Psoas muscle (tissue), 8 donors: ENCODE results near the gene IL3. TPM values are rescaled to one million over a fixed set of nuclear protein-coding genes. Genes with fewer than 3 reads are reported as not detected.

Source experiments
- ATAC-seq, 4 donors: fragments of 200-7000 bp; cut with Tn5 transposase; one replicate each; pipeline ENCODE4 v1.9.1; 2020; ENCODE audit warnings: moderate library complexity in 3 of 4, mild to moderate bottlenecking in 2 of 4
- DNase-seq, 2 donors: peaks; one replicate each; pipeline ENCODE4 v3.0.0-alpha.2; 2020
- H3K27ac ChIP-seq: fragments of 200-600 bp; one replicate; pipeline ENCODE4 v1.8.0; 2022
- H3K27me3 ChIP-seq, 3 donors: fragments of 200-600 bp in 1 of 3; one replicate each; pipeline versions ENCODE4 v1.6.1 to v1.8.0; 2013 to 2022; ENCODE audit warnings: low read length in 2 of 3, mild to moderate bottlenecking in 2 of 3, moderate library complexity in 1 of 3; ENCODE audit not compliant: insufficient read depth in 3 of 3
- H3K36me3 ChIP-seq, 2 donors: fragments of 200-600 bp in 1 of 2; one replicate each; pipeline versions ENCODE4 v1.6.1 to v1.8.0; 2013 to 2022; ENCODE audit warnings: low read depth in 1 of 2, mild to moderate bottlenecking in 1 of 2, moderate library complexity in 1 of 2; ENCODE audit not compliant: insufficient read depth in 1 of 2
- H3K4me1 ChIP-seq: fragments of 200-600 bp; one replicate; pipeline ENCODE4 v1.8.0; 2022
- H3K4me3 ChIP-seq: fragments of 200-600 bp; one replicate; pipeline ENCODE4 v1.8.0; 2022; ENCODE audit warnings: mild to moderate bottlenecking
- H3K9me3 ChIP-seq: fragments of 200-600 bp; one replicate; pipeline ENCODE4 v1.8.0; 2022
- WGBS, 3 donors: extraction: QIAGEN DNeasy Blood & Tissue Kit; methylation state at CpG; one replicate each; pipeline versions ENCODE4 v1.1.6 to v1.1.7; 2013; 5-methylcytosine and 5-hydroxymethylcytosine counted together
- intact Hi-C, 2 donors: fragments of 100-400 bp; cut with DNase I; formaldehyde crosslinking; loops; one replicate each; pipeline versions ENCODE4 v1.11.0 to v1.14.2; 2022
- polyA plus RNA-seq, 3 donors: library from polyadenylated mRNA; stranded (reverse); fragments of 200-250 nt; gene quantifications; one replicate each; pipeline ENCODE4 v1.2.3, GENCODE V29; 2013
- total RNA-seq, 4 donors: library from RNA; stranded (reverse); fragmentation: NEBNext Ultra II Directional in 2 of 4; extraction: Animal tissue kit (Norgen Biotek cat#: 25700) in 2 of 4; gene quantifications; one replicate each; pipeline versions ENCODE4 v1.2.1 to v1.2.4, GENCODE V29; 2021 to 2023
- TF ChIP-seq, protein P1 (sequence below): fragments of 200-600 bp; IDR thresholded peaks from one replicate; pipeline ENCODE4 v1.8.0; 2022; ENCODE audit warnings: antibody characterized with exemption
- donor health status: healthy with polysubstance abuse.
- donor health status: DM: no; HTN: no; CAD: no; lungs with moderate emphysema.
- donor health status: Bipolar disorder and iron deficiency.
- donor health status: healthy.
- donor health status: DM: yes; HTN: yes; CAD: no.
- donor health status: DM: no; HTN: no; CAD: no.
- donor health status: DM: no; HTN: no; CAD: no.
- donor health status: DM: yes; HTN: yes; CAD: no.

IL3 gene
- total and polyA plus RNA-seq, 7 donors, result not detected

DNA sequence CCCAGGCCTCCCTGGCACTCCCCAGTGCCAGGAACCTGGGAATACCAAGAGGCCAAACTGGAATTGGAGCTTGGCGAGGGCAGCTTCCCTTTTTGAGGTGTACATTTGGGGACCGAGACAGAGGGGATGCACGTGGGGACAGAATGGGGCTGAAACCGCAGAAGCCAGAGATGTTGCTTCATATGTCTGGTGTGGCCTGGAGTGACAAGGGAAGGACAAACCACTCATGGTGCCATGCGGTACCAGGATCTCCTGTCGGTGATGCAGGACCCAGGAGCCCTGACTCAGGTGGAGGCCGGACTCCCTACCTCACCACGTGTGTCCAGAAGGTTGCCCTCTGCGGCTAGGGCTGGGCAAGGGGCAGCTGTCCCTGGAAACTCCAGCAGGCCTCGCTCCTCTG is 9.1 kb downstream of the IL3 start:
- no peaks in the 10 kb centered on the region for H3K4me1 ChIP-seq
- no peaks in the 10 kb centered on the region for H3K9me3 ChIP-seq
- H3K27ac ChIP-seq, result no peak overlapping the region
- no peaks in the 10 kb centered on the region for H3K36me3 ChIP-seq
- no peak overlapping the region for H3K4me3 ChIP-seq
- TF ChIP-seq, protein P1, sequence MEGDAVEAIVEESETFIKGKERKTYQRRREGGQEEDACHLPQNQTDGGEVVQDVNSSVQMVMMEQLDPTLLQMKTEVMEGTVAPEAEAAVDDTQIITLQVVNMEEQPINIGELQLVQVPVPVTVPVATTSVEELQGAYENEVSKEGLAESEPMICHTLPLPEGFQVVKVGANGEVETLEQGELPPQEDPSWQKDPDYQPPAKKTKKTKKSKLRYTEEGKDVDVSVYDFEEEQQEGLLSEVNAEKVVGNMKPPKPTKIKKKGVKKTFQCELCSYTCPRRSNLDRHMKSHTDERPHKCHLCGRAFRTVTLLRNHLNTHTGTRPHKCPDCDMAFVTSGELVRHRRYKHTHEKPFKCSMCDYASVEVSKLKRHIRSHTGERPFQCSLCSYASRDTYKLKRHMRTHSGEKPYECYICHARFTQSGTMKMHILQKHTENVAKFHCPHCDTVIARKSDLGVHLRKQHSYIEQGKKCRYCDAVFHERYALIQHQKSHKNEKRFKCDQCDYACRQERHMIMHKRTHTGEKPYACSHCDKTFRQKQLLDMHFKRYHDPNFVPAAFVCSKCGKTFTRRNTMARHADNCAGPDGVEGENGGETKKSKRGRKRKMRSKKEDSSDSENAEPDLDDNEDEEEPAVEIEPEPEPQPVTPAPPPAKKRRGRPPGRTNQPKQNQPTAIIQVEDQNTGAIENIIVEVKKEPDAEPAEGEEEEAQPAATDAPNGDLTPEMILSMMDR, result no peak
- WGBS, 3 donors, result 90 to 97% (median 94%) methylated on average over 10 of the region's 10 CpGs
- DNase-seq (peak in 1 of 2 donors; percentile 35), ATAC-seq (no peak)
- no peaks in the 10 kb centered on the region for H3K27me3 ChIP-seq
- intact Hi-C loops, result loop anchor here in 1 of 2 donors (10.0 kb wide), 1 partner anchor 115 kb away; no protein-coding TSS in a partner anchor

DNA sequence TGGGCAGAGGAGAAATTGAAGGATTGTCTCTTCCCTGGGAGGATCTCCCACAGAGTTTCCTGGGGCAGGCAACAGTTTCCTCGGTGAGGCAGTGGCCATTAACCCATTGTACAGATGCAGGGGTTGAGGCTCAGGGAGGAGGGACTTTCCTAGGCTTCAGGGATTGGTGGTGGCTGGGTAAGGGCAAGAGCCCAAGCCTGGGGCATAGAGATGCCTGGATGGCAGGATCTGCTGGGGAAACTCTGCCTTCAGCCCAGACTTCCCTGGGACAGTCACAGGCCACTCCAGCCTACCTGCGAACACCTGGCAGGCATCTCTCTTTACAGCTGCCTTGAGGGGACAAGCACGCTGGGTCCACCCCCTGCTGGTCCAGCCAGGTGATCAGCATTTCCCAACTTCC is 9.5 kb downstream of the IL3 start:
- Histone ChIP-seq H3K9me3 (no peaks in the 10 kb centered on the region), H3K36me3 (no peaks in the 10 kb centered on the region), H3K4me1 (no peaks in the 10 kb centered on the region), H3K4me3 (no peak overlapping the region), H3K27ac (no peak overlapping the region), H3K27me3 (no peaks in the 10 kb centered on the region)
- TF ChIP-seq, protein P1, result no peak
- ATAC-seq, result no peak
- peak in 1 of 2 donors; percentile 39 for DNase-seq
- intact Hi-C loops, result loop anchor here in 1 of 2 donors (10.0 kb wide), 1 partner anchor 115 kb away; no protein-coding TSS in a partner anchor
- 89 to 96% (median 92%) methylated on average over 3 of the region's 3 CpGs for WGBS, 3 donors

DNA sequence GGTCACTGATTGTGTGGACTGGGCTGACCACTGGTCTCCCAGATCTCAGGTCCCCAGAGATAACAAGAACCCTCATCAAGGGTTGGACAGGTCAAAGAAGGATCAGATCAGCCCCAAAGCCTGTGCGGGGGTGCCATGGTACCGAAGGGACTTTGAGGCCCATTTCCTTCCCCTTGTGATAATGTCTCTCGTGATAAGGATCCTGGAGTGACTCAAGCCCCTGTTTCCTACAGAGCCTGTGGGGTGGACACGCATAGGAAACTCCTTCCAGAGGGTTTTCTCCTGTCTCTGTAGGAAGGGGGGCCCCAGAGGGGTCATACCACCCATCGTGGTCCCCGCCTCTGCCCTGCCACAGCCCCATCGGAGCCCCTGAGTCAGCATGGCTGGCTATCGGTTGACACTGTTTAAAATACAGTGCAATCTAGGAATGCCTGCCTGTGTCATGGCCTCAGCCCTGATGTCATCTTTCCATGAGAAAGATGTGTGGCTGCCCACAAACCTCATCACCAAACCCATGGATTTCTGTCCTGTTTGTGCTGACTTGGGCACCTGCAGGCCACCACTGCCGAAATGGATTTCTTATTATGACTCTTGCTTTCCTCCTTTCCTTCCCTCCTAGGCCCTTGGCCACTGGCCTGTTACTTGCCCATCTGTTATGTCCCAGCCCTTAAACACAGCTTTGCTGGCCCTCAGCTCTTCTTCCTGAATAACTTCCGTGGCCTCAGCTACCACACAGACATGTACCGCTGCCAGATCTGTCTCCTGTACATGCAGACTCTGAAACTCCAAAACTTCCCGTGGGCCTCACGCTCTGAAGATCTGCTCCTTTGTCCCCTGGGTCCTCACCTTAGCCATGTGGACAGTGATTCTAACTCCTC is 10.2 kb downstream of the IL3 start:
- Histone ChIP-seq H3K36me3 (no peaks in the 10 kb centered on the region), H3K27me3 (no peaks in the 10 kb centered on the region), H3K9me3 (no peaks in the 10 kb centered on the region), H3K4me3 (no peak overlapping the region), H3K4me1 (no peaks in the 10 kb centered on the region), H3K27ac (no peak overlapping the region)
- intact Hi-C loops, result no loop called here
- DNase-seq (peak in 1 of 2 donors; percentile 20), ATAC-seq (no peak)
- 70 to 72% (median 71%) methylated on average over 13 of the region's 13 CpGs for WGBS, 3 donors
- TF ChIP-seq, protein P1, result no peak

DNA sequence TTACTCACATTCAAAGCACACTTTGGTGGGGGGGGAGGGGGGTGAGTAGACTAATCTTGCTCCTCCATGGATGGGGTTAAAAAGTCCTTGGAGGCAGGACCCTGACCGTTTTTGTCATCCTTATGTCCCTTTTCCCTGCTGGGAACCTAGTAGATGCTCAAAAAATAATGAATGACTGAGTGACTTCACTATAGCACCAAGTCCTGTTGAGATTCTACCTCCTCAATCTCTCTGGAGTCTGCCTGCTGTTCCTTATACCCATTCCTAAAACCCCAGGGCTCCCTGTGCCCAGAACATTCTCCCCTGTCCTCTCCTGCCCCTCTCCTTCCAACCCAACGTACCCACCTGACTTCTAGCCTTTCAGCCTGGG is 10.9 kb downstream of the IL3 start:
- ATAC-seq (no peak), DNase-seq (no peak)
- 69 to 81% (median 78%) methylated on average over 2 of the region's 2 CpGs for WGBS, 3 donors
- no peak overlapping the region for H3K4me3 ChIP-seq
- H3K9me3 ChIP-seq, result no peaks in the 10 kb centered on the region
- H3K4me1 ChIP-seq, result no peaks in the 10 kb centered on the region
- no peaks in the 10 kb centered on the region for H3K27me3 ChIP-seq
- intact Hi-C loops, result no loop called here
- no peak overlapping the region for H3K27ac ChIP-seq
- no peaks in the 10 kb centered on the region for H3K36me3 ChIP-seq
- TF ChIP-seq, protein P1, result no peak
